Small intestine (tissue), 7 donors: Measurements from ENCODE around the gene THOC6. TPM values are rescaled to one million over a fixed set of nuclear protein-coding genes. Genes with fewer than 3 reads are reported as not detected.

Experiments
- DNase-seq, 2 donors: peaks; one replicate each; pipeline versions ENCODE4 v3.0.0 to v3.0.0-alpha.2; 2013
- FAIRE-seq: peaks from 2 replicates; lab custom pipeline; 2012; peaks lifted over from hg19 to GRCh38; lab: Jason Lieb, UNC
- H3K27ac ChIP-seq, 3 donors: one replicate each; pipeline ENCODE4 v1.5.1; 2013; ENCODE audit warnings: low read length in 2 of 3, mild to moderate bottlenecking in 2 of 3, control low read depth in 1 of 3, inconsistent platforms in 1 of 3, low read depth in 1 of 3, moderate library complexity in 1 of 3
- H3K27me3 ChIP-seq, 3 donors: one replicate each; pipeline ENCODE4 v1.6.1; 2013; ENCODE audit warnings: low read length in 3 of 3, inconsistent platforms in 1 of 3; ENCODE audit not compliant: control insufficient read depth in 3 of 3, insufficient read depth in 3 of 3
- H3K36me3 ChIP-seq, 3 donors: one replicate each; pipeline ENCODE4 v1.6.1; 2013; ENCODE audit warnings: low read length in 3 of 3, inconsistent platforms in 1 of 3, low read depth in 1 of 3, mild to moderate bottlenecking in 1 of 3, moderate library complexity in 1 of 3; ENCODE audit not compliant: control insufficient read depth in 3 of 3, insufficient read depth in 2 of 3
- H3K4me1 ChIP-seq, 3 donors: one replicate each; pipeline ENCODE4 v1.6.1; 2013; ENCODE audit warnings: low read length in 2 of 3, inconsistent platforms in 1 of 3, low read depth in 1 of 3, mild to moderate bottlenecking in 1 of 3, moderate library complexity in 1 of 3; ENCODE audit not compliant: control insufficient read depth in 3 of 3, insufficient read depth in 2 of 3
- H3K4me3 ChIP-seq, 3 donors: one replicate each; pipeline ENCODE4 v1.5.1; 2013; ENCODE audit warnings: low read length in 3 of 3, control low read depth in 1 of 3, inconsistent platforms in 1 of 3, low read depth in 1 of 3, mild to moderate bottlenecking in 1 of 3, moderate library complexity in 1 of 3
- H3K9me3 ChIP-seq, 2 donors: one replicate each; pipeline ENCODE4 v1.6.1; 2013; ENCODE audit warnings: low read depth in 1 of 2, low read length in 1 of 2; ENCODE audit not compliant: control insufficient read depth in 2 of 2, insufficient read depth in 1 of 2
- whole genome bisulfite sequencing, 3 donors: extraction: QIAGEN DNeasy Blood & Tissue Kit; methylation state at CpG; one replicate each; pipeline ENCODE4 v1.1.7; 2013; 5-methylcytosine and 5-hydroxymethylcytosine counted together
- polyA plus RNA-seq, 4 donors: library from polyadenylated mRNA; stranded (reverse) in 3 of 4; unstranded in 1 of 4; fragments of 200-250 nt in 3 of 4; fragments of 120-200 nt in 1 of 4; gene quantifications; one replicate each; pipeline versions ENCODE4 v1.2.1 to v1.2.3, GENCODE V29; 2013
- donor health status: healthy with polysubstance abuse.
- donor health status: control.
- donor health status: control.
- donor health status: Bipolar disorder and iron deficiency.
- donor health status: healthy.

THOC6 gene
- polyA plus RNA-seq, 4 donors: 35.9 to 51.4 (median 45.0) TPM

- FAIRE-seq (no peak), DNase-seq (peak in 1 of 2 donors; percentile 48)
- Histone ChIP-seq H3K27ac (no peak within 1 kb of the TSS), H3K4me1 (peaks cover 0 to 7% (median 3%) of the 10 kb centered on the region in 3 donors), H3K27me3 (peaks cover 0 to 92% (median 12%) of the 10 kb centered on the region in 3 donors), H3K36me3 (no peaks in the 10 kb centered on the region), H3K4me3 (peak within 1 kb of the TSS in 2 of 3 donors; percentile 30 to 43), H3K9me3 (peaks cover 0 to 2% of the 10 kb centered on the region in 2 donors)
- 0 to 1% (median 1%) methylated on average over 55 to 86 of the region's 86 CpGs for WGBS, 3 donors
Observed at GRCh38 chr16:3045758-3046640, 22.2 kb downstream of the THOC6 start, which contains the start of gene MMP25. Gene MMP25, plus strand, starts transcription at chr16:3046561. Its CDS starts 357 bp downstream, at chr16:3046918.

DNA sequence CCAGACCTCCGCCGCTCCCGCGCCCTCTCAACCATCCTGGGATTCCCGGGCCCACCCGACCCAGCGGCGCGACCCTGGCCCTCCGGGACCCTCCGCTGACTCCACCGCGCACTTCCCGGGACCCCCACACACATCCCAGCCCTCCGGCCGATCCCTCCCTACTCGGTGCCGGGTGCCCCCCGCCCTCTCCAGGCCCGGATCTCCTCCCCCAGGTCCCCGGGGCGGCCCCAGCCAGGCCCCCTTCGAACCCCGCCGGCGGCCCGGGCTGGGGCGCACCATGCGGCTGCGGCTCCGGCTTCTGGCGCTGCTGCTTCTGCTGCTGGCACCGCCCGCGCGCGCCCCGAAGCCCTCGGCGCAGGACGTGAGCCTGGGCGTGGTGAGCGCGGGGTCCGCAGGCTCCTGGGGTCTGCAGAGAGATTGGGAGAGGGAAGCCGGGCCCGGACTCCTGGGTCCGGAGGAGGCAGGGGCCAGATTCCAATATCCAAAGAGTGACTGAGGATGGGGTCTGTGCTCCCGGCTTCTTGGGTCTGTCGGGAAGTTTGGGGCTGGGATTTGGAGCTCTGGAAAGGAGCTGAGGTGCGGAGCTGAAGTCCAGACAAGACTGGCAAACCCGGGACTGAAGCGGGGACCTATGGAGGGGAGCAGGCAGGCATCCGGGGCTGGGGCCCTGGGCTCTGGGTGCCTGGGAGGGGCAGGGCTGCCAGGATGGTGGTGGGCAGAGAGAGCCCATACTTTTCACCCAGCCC lies 23.0 kb downstream of the THOC6 start:
- DNase-seq (no peak), FAIRE-seq (no peak)
- H3K4me1 ChIP-seq: peaks cover 0 to 7% (median 3%) of the 10 kb centered on the region in 3 donors
- no peak overlapping the region for H3K27ac ChIP-seq
- H3K27me3 ChIP-seq: peaks cover 0 to 93% (median 12%) of the 10 kb centered on the region in 3 donors
- no peaks in the 10 kb centered on the region for H3K36me3 ChIP-seq
- H3K9me3 ChIP-seq: peaks cover 0 to 2% of the 10 kb centered on the region in 2 donors
- H3K4me3 ChIP-seq: peak overlapping the region in 1 of 3 donors; percentile 43
- WGBS, 3 donors: 2% methylated on average over 41 to 54 of the region's 54 CpGs

DNA sequence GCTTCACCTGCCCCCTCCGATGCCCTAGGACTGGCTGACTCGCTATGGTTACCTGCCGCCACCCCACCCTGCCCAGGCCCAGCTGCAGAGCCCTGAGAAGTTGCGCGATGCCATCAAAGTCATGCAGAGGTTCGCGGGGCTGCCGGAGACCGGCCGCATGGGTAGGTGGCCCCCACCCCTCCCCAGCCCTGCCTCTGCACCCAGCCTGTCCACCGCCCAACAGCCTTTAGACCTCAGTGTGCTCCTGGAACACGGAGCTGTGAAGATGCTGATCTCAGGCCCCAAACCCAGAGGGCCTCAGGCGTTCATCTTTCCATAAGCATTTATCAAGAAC lies 23.5 kb downstream of the THOC6 start:
- FAIRE-seq: no peak
- no peaks in the 10 kb centered on the region for H3K36me3 ChIP-seq
- H3K4me1 ChIP-seq: peaks cover 0 to 7% (median 3%) of the 10 kb centered on the region in 3 donors
- no peak for DNase-seq
- H3K27me3 ChIP-seq: peaks cover 0 to 87% (median 12%) of the 10 kb centered on the region in 3 donors
- no peak overlapping the region for H3K4me3 ChIP-seq
- no peak overlapping the region for H3K27ac ChIP-seq
- WGBS, 3 donors: 7 to 16% (median 13%) methylated on average over 10 to 13 of the region's 13 CpGs
- peaks cover 0 to 2% of the 10 kb centered on the region in 2 donors for H3K9me3 ChIP-seq

DNA sequence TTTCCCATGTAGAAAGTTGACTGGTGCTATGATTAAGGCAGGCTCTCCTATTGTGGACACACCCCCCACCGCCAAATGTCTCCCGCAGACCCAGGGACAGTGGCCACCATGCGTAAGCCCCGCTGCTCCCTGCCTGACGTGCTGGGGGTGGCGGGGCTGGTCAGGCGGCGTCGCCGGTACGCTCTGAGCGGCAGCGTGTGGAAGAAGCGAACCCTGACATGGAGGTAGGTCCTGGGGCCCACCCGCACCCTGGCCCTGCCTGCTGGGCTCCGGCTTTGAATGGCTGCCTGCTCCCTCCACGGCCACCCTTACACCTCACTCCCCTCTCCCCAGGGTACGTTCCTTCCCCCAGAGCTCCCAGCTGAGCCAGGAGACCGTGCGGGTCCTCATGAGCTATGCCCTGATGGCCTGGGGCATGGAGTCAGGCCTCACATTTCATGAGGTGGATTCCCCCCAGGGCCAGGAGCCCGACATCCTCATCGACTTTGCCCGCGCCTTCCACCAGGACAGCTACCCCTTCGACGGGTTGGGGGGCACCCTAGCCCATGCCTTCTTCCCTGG lies 26.2 kb downstream of the THOC6 start:
- 81 to 83% (median 82%) methylated on average over 21 to 26 of the region's 26 CpGs for WGBS, 3 donors
- H3K4me1 ChIP-seq: peaks cover 0 to 7% (median 3%) of the 10 kb centered on the region in 3 donors
- H3K4me3 ChIP-seq: no peak overlapping the region
- H3K36me3 ChIP-seq: peaks cover 0 to 7% (median 0%) of the 10 kb centered on the region in 3 donors
- H3K27ac ChIP-seq: no peak overlapping the region
- peaks cover 0 to 66% (median 6%) of the 10 kb centered on the region in 3 donors for H3K27me3 ChIP-seq
- FAIRE-seq (no peak), DNase-seq (no peak)
- no peaks in the 10 kb centered on the region for H3K9me3 ChIP-seq

DNA sequence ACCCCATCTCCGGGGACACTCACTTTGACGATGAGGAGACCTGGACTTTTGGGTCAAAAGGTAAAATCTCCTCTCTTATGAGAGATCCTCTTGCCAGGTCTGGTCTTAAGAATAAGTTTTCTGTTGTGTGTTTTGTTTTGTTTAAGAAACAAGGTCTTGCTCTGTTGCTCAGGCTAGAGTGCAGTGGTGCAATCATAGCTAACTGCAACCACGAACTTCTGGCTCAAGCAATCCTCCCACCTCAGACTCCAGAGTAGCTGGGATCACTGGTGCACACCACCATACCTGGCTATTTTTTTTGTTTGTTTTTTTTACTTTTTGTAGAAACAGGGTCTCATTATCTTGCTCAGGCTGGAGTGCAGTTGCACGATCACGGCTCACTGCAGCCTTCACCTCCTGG lies 26.7 kb downstream of the THOC6 start:
- Histone ChIP-seq H3K4me1 (peaks cover 0 to 7% (median 3%) of the 10 kb centered on the region in 3 donors), H3K9me3 (no peaks in the 10 kb centered on the region), H3K4me3 (no peak overlapping the region), H3K27ac (no peak overlapping the region), H3K27me3 (peaks cover 0 to 61% (median 3%) of the 10 kb centered on the region in 3 donors), H3K36me3 (peaks cover 0 to 11% (median 0%) of the 10 kb centered on the region in 3 donors)
- no peak for DNase-seq
- WGBS, 3 donors: 53 to 70% (median 54%) methylated on average over 5 of the region's 5 CpGs
- no peak for FAIRE-seq

GRCh38 chr16:3051009-3051408 lies 27.2 kb downstream of the THOC6 start:
- H3K27me3 ChIP-seq: peaks cover 0 to 56% (median 3%) of the 10 kb centered on the region in 3 donors
- no peak for DNase-seq
- WGBS, 3 donors: 21 to 35% (median 34%) methylated on average over 4 of the region's 4 CpGs
- H3K27ac ChIP-seq: no peak overlapping the region
- FAIRE-seq: no peak
- H3K4me1 ChIP-seq: peaks cover 0 to 3% (median 2%) of the 10 kb centered on the region in 3 donors
- peaks cover 0 to 11% (median 0%) of the 10 kb centered on the region in 3 donors for H3K36me3 ChIP-seq
- H3K4me3 ChIP-seq: no peak overlapping the region
- no peaks in the 10 kb centered on the region for H3K9me3 ChIP-seq

- Histone ChIP-seq H3K4me1 (no peaks in the 10 kb centered on the region), H3K27ac (no peak overlapping the region), H3K4me3 (no peak overlapping the region), H3K36me3 (peaks cover 0 to 11% (median 0%) of the 10 kb centered on the region in 3 donors), H3K9me3 (no peaks in the 10 kb centered on the region), H3K27me3 (peaks cover 0 to 51% (median 3%) of the 10 kb centered on the region in 3 donors)
- no peak for DNase-seq
- FAIRE-seq: no peak
- 50 to 79% (median 53%) methylated on average over 9 of the region's 9 CpGs for WGBS, 3 donors
Observed at GRCh38 chr16:3051494-3051893, 27.7 kb downstream of the THOC6 start.
